UCSD-AML1 (cell line): ENCODE results near the gene LRIT1.

Source experiments
- DNase-seq: peaks from one replicate; lab custom pipeline; 2025; ENCODE audit not compliant: unreplicated experiment; lab: John Stamatoyannopoulos, UW

The LRIT1 gene

DNA sequence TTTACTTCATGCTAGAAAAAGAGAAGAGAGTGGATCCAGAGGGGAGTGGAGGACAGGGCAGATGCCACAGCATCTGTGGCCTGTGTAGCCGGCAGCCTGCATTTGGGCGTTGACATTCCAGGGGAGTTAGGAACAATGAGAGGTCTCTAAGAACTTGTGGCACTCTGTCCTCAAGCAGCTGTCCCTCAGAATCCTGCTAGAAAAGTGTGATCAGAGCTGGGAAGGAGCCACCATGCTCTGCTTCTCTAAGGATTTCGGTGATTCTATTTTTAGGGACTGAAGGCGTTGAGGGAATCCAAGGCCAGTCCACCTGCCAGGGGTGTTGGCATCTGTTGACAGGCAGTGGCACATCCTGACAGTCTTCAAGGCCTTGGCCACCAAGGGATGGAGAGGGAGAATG, 23.6 kb downstream of the LRIT1 start:
- no peak for DNase-seq

DNA sequence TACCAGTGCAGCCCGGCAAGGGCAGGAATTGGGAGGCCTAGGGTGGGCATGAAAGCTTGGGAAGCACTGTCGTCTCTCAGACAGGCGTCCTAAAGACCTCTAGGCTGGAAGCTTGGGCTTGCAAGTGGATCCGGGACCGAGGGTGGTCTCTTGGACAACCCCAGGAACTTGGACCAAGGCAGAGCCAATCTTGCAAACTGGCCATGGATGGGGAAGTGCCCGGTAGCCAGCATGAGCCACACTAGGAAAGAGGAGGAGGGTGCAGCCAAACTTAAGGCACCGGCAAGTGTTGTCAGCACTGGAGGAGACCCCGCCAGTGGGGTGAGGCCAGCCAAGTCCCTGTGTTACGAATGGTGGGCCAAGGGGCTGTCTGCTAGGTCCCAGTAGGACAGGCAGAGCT, 24.5 kb downstream of the LRIT1 start:
- DNase-seq = no peak

DNA sequence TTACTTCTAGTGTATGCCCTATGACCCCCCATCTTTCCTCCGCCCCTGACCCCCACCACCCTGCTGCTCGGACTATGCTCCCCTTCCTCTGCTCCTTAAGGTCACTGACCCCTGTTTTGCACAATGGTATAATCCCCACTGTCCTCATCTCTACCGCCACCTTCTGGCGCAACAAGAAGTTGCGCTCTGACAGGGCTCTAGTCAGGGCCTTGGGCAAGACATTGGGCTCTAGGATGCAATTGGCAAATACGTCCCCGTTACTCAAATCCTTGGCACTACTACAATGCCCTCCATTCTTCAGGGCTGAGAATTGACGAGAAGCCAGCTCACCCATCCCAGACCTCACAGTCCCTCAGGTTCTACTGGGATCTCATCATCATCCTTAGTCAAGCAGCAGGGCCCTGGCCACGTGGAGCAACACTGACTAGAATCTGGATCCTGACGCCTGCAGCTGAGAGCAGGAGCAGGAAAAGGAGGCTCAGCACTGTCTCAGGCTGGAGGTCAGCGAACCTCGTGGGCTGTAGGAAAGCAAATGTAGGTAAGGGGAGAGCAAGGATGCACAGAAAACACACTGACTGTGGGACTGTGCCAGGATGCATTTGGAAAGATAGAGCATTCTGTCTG, 26.6 kb downstream of the LRIT1 start:
- peak; percentile 19 for DNase-seq

DNA sequence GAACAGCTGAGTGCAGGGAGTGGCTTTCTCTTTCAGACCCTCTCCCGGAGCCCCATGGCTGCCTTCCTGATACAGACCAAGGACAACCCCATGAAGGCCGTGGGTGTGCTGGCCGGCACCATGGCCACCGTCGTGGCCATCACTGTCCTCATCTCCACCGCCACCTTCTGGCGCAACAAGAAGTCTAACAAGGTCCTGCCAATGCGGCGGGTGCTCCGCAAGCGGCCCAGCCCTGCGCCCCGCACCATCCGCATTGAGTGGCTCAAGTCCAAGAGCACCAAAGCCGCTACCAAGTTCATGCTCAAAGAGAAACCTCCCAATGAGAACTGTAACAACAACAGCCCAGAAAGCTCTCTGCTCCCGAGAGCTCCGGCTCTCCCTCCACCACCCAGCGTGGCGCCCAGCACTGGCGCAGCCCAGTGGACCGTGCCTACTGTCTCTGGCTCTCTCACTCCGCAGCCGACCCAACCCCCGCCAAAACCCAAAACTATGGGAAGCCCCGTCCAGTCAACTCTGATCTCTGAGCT, 27.2 kb downstream of the LRIT1 start:
- DNase-seq = no peak

DNA sequence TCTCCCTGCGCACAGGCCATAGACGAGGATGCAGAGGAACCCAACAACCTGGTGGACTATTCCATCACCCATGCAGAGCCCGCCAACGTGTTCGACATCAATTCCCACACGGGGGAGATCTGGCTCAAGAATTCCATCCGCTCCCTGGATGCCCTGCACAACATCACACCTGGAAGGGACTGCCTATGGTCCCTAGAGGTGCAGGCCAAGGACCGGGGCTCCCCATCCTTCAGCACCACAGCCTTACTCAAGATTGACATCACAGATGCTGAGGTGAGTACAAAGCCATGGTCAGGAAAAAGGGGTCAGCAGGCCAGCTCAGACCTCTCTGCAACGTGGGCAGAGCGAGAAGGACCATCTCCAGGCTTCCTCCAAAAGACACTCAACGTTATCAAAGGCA, 28.3 kb downstream of the LRIT1 start:
- no peak for DNase-seq

DNA sequence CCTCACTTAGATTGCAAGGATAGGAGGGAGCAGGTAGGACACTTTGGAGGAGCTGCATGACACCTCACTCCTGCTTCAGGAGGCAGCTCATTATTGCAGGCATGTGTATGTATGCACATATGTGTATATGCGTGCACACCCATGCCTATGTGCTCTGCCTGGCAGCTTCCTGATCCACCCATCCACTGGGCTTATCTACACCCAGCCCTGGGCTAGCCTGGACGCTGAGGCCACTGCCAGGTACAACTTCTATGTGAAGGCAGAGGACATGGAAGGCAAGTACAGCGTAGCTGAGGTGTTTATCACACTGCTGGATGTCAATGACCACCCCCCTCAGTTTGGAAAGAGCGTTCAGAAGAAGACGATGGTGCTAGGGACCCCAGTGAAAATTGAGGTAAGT, 29.3 kb downstream of the LRIT1 start:
- no peak for DNase-seq

DNA sequence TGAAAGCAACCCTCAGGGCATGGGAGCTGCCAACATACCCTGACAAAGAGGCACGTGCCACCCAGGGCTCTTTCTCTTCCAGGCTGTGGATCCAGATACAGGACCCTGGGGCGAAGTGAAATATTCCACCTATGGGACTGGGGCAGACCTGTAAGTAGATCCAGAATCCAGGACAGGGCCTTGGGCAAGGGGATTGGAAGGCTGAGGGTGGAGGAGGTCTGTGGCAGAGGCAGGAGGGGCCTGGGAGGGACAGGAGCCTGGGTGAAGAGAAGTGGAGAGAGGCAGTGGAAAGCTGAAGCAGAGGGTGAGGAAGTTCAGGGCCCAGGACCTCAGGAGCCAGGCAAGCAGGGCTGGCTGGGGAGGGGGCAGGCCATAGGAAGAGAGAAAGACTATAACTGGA, 29.8 kb downstream of the LRIT1 start:
- no peak for DNase-seq

DNA sequence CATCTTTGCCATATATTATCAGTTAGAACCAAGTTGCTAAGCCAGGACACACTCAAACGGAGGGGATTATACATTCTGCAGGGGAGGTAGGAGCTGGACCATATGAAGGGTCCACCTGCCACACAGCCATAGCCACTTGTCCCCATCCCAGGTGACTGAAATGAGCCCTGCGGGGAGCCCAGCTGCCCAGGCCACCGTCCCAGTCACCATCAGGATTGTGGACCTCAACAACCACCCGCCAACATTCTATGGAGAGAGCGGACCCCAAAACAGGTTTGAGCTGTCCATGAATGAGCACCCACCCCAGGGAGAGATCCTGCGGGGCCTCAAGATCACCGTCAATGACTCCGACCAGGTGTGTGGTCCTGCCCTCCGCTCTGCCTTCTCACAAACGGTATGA, 33.3 kb downstream of the LRIT1 start:
- no peak for DNase-seq

DNA sequence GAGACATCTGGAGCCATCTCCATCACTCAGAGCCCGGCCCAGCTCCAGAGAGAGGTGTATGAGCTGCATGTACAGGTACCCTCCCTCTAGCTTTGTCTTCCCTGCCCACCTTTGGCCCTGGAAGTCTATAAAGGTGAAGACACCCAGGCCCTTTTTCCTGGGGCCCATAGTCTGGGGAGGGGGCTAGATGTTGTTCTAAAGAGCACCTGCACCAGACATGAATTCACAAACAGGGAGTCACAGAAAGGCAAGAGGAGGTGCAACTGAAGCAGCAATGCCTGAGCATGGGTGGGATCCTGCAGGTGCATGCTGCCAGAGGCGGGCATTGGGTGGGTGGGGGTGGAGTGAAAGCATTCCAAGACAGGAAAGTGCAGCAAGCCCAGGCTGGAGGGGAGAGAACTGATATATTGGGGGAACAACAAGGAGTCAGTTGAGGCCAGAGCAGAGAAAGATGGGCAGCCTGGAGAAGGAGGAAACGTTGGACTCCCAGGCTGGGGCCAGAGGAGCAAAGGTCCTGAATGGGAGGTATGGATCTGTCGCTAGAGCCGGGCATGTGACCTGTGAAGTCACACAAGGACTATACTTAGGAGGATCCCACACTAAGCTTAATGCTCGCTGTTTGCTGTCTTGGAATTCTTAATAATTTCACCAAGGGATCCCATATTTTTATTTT, 35.4 kb downstream of the LRIT1 start:
- DNase-seq = no peak

DNA sequence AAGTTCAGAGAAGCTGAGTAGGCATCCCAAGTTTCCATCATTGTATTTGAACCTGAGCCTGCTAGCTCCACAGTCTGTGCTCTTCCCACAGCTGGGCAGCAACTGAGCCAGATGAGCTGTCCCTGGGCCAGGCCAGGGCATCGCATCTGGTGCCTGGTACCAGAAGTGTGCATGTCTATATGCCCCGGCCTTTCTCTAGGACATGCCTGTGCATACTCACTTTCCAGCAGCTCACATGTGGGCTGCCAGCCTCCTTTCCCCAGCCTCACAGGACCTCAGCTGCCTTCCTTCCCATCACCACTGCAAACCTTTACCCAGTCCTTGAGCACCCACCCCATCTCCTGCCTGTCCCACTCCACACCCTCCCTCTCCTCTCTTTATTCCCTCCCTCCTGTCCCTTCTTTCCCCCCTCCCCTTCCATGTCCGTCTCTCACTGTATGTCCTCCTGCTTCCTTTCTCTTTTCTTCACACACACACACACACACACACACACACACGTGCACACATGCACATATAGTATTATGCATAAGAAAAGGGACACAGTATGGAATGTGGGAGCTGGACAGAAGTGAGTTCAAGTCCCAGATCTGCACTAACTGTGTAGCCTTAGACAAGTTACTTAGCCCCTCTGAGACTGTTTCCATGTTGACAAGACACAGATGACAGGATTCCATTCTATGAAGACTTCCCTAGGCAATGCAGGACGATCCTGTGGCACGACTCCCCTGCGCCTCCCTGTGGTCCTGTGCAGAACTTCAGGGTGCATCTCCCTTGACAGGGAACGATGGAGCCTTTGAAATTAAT, 36.1 kb downstream of the LRIT1 start:
- peak; percentile 64 for DNase-seq

DNA sequence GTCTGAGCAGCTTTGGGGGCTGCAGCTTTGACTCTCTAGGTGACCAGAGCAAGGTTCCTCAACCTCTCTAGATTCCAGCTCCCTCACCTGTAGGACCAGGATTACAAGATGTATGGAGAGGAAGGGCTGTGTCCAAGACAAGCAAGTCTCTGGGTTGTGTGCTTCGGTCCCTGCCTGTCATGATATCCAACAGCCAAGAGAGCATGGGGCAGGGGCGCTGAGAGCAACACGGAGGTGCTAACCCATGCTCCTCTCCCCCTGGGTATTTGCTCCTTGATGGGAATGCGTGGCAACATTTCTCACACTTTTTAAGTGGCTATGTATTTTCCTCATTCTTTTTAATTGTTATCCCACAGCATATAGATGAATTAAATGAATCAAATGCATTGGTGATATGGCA, 36.7 kb downstream of the LRIT1 start:
- no peak for DNase-seq

DNA sequence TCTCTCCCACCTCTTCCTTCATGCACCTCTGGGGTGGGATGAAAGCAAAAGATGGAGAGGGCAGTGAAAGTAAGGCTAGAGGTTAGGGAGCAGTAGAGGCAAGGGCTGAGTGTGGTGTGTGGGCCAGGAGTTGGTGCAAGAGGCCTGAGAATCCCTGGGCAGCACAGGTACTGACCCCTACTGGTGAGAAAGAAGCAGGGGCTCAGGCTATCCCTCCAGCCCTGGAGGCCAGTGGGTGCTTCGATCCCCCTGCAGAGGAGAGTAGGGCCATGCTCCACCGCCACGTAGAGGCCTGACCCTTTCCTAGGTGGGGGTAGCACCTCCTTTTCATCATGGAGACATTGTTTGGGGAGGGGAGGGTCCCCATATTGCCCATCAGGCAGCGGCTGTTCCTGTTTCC, 37.2 kb downstream of the LRIT1 start:
- DNase-seq = no peak

DNA sequence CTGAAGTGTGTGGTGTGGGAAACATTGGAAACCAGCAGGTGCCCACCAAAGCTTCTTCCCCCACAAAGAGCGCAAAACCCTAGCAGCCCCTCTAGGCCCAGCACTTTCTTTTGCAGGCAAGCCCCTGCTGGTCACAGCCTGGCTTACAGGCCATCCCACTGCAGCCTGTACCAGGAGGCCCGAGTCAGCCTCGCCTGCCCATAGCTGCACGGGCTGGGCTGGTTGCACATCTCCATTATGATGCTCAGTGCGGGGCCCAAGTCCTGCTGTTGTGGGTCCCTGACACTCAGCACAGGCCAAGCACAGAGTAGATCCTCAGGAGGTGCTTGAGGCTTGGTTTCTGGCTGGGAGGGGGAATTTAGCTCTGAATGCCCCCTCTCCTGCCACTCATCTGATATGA, 39.0 kb downstream of the LRIT1 start:
- no peak for DNase-seq

DNA sequence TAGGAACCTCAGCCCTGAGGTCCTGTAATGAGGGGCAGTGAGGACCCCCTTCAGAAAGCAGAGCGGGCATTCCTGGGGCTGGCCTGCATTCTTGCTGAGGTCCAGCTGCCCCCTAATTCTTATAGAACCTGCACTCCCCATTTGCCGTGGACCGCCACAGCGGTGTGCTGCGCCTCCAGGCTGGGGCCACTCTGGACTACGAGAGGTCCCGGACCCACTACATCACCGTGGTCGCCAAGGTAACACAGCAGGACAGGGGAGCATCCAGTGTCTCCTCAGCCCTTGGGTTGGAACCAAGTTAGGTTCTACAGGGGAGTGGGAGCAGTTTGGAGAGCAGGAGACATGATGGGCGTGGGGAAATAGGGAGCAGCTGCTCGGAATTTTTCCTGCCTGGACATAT, 39.7 kb downstream of the LRIT1 start:
- DNase-seq = no peak

DNA sequence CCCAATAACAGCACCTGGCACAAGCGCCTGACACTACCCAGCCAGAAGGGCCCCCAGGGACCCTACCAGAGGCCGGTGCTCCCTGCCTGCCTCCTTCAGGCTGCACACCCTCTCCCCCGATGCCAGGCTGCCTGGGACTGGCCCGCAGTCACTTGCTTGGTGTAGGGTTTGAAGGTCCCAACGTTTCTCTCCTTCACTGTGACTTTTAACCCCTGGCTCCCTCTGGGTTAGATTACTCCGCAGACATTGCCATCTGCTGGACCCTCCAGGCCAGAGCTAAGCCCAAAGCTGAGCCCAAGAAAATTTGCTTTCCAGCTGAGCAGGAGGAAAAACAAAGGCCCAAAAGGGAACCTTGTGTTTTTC, 40.1 kb downstream of the LRIT1 start:
- DNase-seq = no peak

DNA sequence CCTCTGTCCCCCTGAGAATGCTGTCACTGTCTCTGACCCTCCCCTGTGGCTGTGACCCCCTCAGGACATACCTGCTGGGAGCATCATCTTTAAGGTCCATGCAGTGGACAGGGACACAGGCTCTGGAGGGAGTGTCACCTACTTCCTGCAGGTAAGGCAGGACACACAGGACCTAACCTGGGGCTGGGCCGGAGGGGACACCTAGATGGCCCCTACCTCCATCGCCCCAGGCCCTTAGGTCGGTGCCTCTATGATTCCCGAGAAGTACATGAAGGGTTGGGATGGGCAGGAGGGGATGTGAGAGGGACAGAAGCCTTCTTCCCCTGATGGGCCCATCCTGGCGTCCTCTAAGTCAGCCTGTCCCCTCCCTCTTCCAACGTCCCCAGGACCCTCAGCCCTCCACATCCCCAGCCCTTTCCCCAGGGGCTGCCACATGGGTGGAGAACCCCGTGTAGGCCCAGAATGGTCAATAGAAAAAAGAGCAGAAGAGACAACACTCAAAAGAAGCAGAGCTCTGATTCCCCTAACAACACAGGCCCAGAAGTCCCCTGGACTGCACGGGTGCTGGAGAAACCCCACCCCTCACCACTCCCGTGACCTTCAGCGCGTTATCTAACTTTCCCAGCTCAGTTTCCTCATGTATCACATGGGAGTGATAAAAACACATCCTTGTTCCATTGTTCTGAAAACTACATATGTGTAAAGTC, 40.7 kb downstream of the LRIT1 start:
- no peak for DNase-seq

DNA sequence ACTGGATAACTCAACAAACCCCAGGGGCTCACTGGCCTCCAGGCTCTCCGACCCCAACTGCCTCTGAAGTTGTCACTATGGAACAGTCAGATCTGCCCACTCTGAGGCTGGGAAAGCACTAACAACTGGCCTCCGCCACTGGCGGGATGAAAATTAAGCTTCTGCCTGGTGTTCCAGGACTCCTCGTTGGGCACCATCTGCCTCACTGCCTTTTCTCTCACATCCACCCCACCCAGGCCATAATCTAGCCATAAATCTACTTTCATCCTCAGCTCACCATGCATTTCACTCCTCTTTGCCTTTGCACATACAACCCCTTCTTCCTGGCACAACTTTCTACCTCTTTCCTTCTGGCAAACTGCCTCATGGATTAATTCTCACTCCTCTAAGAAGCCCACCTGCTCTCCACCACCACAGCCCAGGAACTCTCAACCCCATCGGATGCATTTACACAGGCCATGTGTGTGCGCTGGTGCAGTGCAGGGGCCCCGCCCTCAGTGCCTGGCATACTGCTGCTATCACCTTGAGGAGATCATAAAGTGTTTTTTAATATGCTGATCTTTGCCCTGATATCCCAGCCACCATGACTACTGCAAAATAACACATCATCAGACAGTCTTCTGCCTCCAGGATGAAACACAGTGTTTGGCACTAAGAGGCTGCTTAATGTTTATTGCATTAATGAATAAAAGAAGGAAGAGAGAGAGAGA, 43.0 kb downstream of the LRIT1 start:
- DNase-seq = no peak

DNA sequence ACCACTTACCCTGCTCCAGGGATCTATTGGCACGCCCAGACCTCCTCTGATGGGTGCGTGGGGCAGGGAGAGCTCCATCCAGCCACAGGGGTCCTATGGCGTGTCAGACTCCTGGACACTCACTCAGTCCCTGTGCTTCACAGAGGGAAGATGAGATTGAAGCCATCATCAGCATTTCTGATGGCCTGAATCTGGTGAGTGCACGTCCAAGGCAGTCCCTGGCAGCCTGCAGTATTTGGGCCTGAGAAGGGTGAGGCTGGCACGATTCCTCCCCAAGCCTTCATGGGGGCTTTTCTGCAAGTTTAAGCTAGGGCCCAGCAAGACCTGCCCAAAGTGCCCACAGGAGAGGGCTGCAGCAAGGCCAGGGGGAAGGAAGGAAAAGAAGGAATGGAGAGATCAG, 43.7 kb downstream of the LRIT1 start:
- DNase-seq = no peak

DNA sequence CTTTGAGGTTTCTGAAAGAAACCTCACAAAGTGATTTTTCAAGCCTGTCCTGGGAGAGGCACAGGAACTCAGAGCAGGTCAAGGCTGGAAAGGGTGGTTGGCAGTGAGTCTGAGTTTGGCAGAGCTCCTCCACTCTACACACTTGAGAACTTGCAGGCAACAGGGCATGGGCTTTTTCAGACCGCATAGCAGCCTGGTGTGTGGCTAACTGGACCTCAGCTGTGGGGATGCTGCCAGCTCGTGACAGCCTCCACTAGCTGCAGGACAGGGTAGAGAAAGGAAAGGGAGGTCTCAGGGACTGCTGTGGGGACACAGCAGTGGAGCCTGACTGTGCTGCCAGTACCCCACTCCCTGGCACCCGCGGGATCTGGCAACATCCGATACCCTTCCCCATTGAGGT, 44.4 kb downstream of the LRIT1 start:
- no peak for DNase-seq

DNA sequence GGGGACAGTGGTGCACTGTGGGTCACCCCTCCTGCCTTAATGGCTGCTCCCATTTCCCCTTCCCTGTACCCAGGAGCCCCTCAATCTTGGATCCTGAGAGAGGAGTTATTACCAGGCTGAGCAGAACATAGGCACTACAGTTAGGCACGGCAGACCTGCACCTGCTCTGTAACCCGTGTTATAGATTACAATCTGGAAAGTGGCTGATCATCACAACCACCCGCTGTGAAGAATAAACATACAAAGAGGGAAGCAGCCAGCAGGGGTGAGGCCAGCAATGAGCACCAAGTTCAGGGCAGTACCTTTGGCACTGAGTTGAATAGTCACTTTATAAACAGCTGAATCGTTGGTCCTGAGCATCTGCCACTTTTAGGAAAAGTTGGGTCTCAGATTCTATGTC, 45.3 kb downstream of the LRIT1 start:
- DNase-seq = no peak
